IMR-90 (cell line): ENCODE data around the gene LY6G5C. TPM values are rescaled to one million over a fixed set of nuclear protein-coding genes. Genes with fewer than 3 reads are reported as not detected.

Source experiments
- ATAC-seq: fragments of 200-7000 bp; cut with Tn5 transposase; 2 replicates; pipeline ENCODE4 v1.9.1; 2020; ENCODE audit warnings: low read depth, mild to moderate bottlenecking, moderate library complexity
- BruUV-seq: library from RNA; stranded (reverse); fragments of 400-500 nt; replicated peaks from 2 replicates; lab custom pipeline; 2021; lab: Mats Ljungman, UMichigan
- CTCF ChIA-PET: fragments of 300-600 bp; formaldehyde crosslinking; extraction: SDS; loops from one replicate; lab custom pipeline; 2021; ENCODE audit warnings: antibody characterized with exemption; lab: Yijun Ruan, JAX
- POLR2A ChIA-PET: fragments of 300-600 bp; sonication (Branson Sonifier 250); formaldehyde crosslinking; loops from one replicate; lab custom pipeline; 2022; ENCODE audit warnings: antibody characterized with exemption; ENCODE audit not compliant: unreplicated experiment; lab: Charles Lee
- DNase-seq: peaks from one replicate; pipeline ENCODE4 v3.0.0; 2013
- H2AFZ ChIP-seq: replicated peaks from 2 replicates; pipeline ENCODE3; 2013; ENCODE audit warnings: low read length, mild to moderate bottlenecking; ENCODE audit not compliant: poor library complexity
- H2AK5ac ChIP-seq: 2 replicates; pipeline ENCODE4 v1.6.1; 2013; ENCODE audit warnings: low read depth, low read length, inconsistent platforms
- H2AK9ac ChIP-seq: replicated peaks from 2 replicates; pipeline ENCODE3; 2013; ENCODE audit warnings: mild to moderate bottlenecking, low read depth, low read length, moderate library complexity; ENCODE audit not compliant: poor library complexity
- H2BK120ac ChIP-seq: 2 replicates; pipeline ENCODE4 v1.6.1; 2013; ENCODE audit warnings: low read depth, low read length, inconsistent platforms
- H2BK15ac ChIP-seq: 3 replicates; pipeline ENCODE4 v1.6.1; 2013; ENCODE audit warnings: low read depth, low read length, inconsistent platforms
- H2BK20ac ChIP-seq: 2 replicates; pipeline ENCODE4 v1.6.1; 2013; ENCODE audit warnings: low read depth, mild to moderate bottlenecking, inconsistent platforms, low read length, moderate library complexity
- H2BK5ac ChIP-seq: 2 replicates; pipeline ENCODE4 v1.6.1; 2013; ENCODE audit warnings: mild to moderate bottlenecking, low read depth, low read length, inconsistent platforms; ENCODE audit not compliant: poor library complexity, severe bottlenecking
- H3K14ac ChIP-seq: replicated peaks from 2 replicates; pipeline ENCODE4 v1.6.1; 2013; ENCODE audit warnings: low read depth, low read length, inconsistent platforms
- H3K18ac ChIP-seq: 2 replicates; pipeline ENCODE4 v1.6.1; 2013; ENCODE audit warnings: low read depth, low read length, control low read depth
- H3K23ac ChIP-seq: 2 replicates; pipeline ENCODE4 v1.6.1; 2013; ENCODE audit warnings: low read depth, low read length, inconsistent platforms
- H3K27ac ChIP-seq: 2 replicates; pipeline ENCODE4 v1.5.1; 2013; ENCODE audit warnings: mild to moderate bottlenecking, control low read depth, low read length; ENCODE audit not compliant: insufficient read depth
- H3K27me3 ChIP-seq: 2 replicates; pipeline ENCODE4 v1.6.1; 2013; ENCODE audit warnings: low read length; ENCODE audit not compliant: control insufficient read depth, insufficient read depth
- H3K36me3 ChIP-seq: 2 replicates; pipeline ENCODE4 v1.6.1; 2013; ENCODE audit warnings: low read length, mixed read lengths; ENCODE audit not compliant: control insufficient read depth, insufficient read depth
- H3K4ac ChIP-seq: 2 replicates; pipeline ENCODE4 v1.6.1; 2013; ENCODE audit warnings: low read depth, low read length, inconsistent platforms
- H3K4me1 ChIP-seq: 2 replicates; pipeline ENCODE4 v1.6.1; 2013; ENCODE audit warnings: low read length, mixed read lengths; ENCODE audit not compliant: control insufficient read depth, insufficient read depth
- H3K4me2 ChIP-seq: 2 replicates; pipeline ENCODE4 v1.6.1; 2013; ENCODE audit warnings: low read depth, mild to moderate bottlenecking, control low read depth, low read length, moderate library complexity
- H3K4me3 ChIP-seq: 2 replicates; pipeline ENCODE4 v1.5.1; 2013; ENCODE audit warnings: low read depth, mild to moderate bottlenecking, control low read depth, low read length, moderate library complexity; ENCODE audit not compliant: insufficient read depth
- H3K56ac ChIP-seq: 2 replicates; pipeline ENCODE4 v1.6.1; 2013; ENCODE audit warnings: low read length, inconsistent platforms; ENCODE audit not compliant: insufficient read depth; ENCODE audit errors: extremely low read depth
- H3K79me1 ChIP-seq, 2 experiments: 2 replicates each; pipeline ENCODE4 v1.6.1; 2013; ENCODE audit warnings: low read length in 2 of 2, inconsistent platforms in 1 of 2, low read depth in 1 of 2
- H3K9ac ChIP-seq: 2 replicates; pipeline ENCODE4 v1.6.1; 2013; ENCODE audit warnings: low read depth, low read length, control low read depth
- H3K9me1 ChIP-seq: 2 replicates; pipeline ENCODE4 v1.6.1; 2013; ENCODE audit warnings: low read length, inconsistent platforms; ENCODE audit not compliant: insufficient read depth
- H3K9me3 ChIP-seq: 2 replicates; pipeline ENCODE4 v1.6.1; 2013; ENCODE audit warnings: low read length; ENCODE audit not compliant: control insufficient read depth, insufficient read depth
- H4K20me1 ChIP-seq: 2 replicates; pipeline ENCODE4 v1.6.1; 2013; ENCODE audit warnings: low read length, inconsistent platforms; ENCODE audit not compliant: insufficient read depth
- H4K5ac ChIP-seq: 2 replicates; pipeline ENCODE4 v1.6.1; 2013; ENCODE audit warnings: mild to moderate bottlenecking, low read depth, low read length, control low read depth
- H4K8ac ChIP-seq, 2 experiments: 2 replicates each; pipeline ENCODE4 v1.6.1; 2013; ENCODE audit warnings: low read depth in 2 of 2, low read length in 2 of 2, control low read depth in 1 of 2, inconsistent platforms in 1 of 2
- H4K91ac ChIP-seq: 2 replicates; pipeline ENCODE4 v1.6.1; 2013; ENCODE audit warnings: low read depth, low read length, inconsistent platforms; ENCODE audit not compliant: insufficient read depth
- CHD1 ChIP-seq: IDR thresholded peaks from 2 replicates; pipeline ENCODE4 v1.6.1; 2012; ENCODE audit warnings: low read depth, low read length, improper control_type of control experiment
- MAFK ChIP-seq: IDR thresholded peaks from 2 replicates; pipeline ENCODE4 v1.6.1; 2012; ENCODE audit warnings: low read depth, low read length, improper control_type of control experiment
- MAZ ChIP-seq: IDR thresholded peaks from 2 replicates; pipeline ENCODE4 v1.6.1; 2012; ENCODE audit warnings: low read depth, mild to moderate bottlenecking, low read length, improper control_type of control experiment, moderate library complexity, borderline replicate concordance
- MXI1 ChIP-seq: IDR thresholded peaks from 2 replicates; pipeline ENCODE4 v1.6.1; 2012; ENCODE audit warnings: low read depth, mild to moderate bottlenecking, low read length, moderate library complexity, borderline replicate concordance
- NFE2L2 ChIP-seq: fragments of 150-350 bp; IDR thresholded peaks from 2 replicates; pipeline ENCODE4 v1.6.1; 2016; ENCODE audit warnings: low read depth, mild to moderate bottlenecking, low read length
- RAD21 ChIP-seq: IDR thresholded peaks from 2 replicates; pipeline ENCODE4 v1.6.1; 2012; ENCODE audit warnings: low read length, improper control_type of control experiment
- RCOR1 ChIP-seq: IDR thresholded peaks from 2 replicates; pipeline ENCODE4 v1.6.1; 2012; ENCODE audit warnings: mild to moderate bottlenecking, low read length, improper control_type of control experiment; ENCODE audit not compliant: insufficient replicate concordance
- WGBS, 2 experiments: methylation state at CpG; one replicate each; pipeline versions ENCODE4 v1.1.5 to v1.1.7; 2013; ENCODE audit warnings: missing lambda C conversion rate in 2 of 2; ENCODE audit not compliant: insufficient read length in 1 of 2; ENCODE audit errors: extremely low coverage in 2 of 2; 5-methylcytosine and 5-hydroxymethylcytosine counted together
- dilution Hi-C: fragments of 300-500 bp; cut with HindIII; formaldehyde crosslinking; loops from one replicate; pipeline ENCODE4 v1.14.3; 2018; ENCODE audit warnings: low sequenced_read_pairs; ENCODE audit not compliant: unreplicated experiment
- in situ Hi-C: fragments of 300-500 bp; cut with MboI; formaldehyde crosslinking; loops from 3 replicates; pipeline ENCODE4 v1.14.3; 2019; ENCODE audit warnings: low sequenced_read_pairs, inconsistent platforms, mixed read lengths
- intact Hi-C: fragments of 100-400 bp; cut with micrococcal nuclease; formaldehyde crosslinking; loops from 2 replicates; pipeline ENCODE4 v1.10.0; 2022
- polyA plus RNA-seq, 3 experiments: library from polyadenylated mRNA; depleted of rRNA; stranded (reverse); fragments of >200 nt; gene quantifications; 2 replicates each; pipeline ENCODE4 v1.2.3, GENCODE V29; 2012; ENCODE audit warnings: low replicate concordance in 1 of 3
- total RNA-seq: library from RNA; depleted of rRNA; stranded (reverse); fragments of >200 nt; gene quantifications from 2 replicates; pipeline ENCODE4 v1.2.3, GENCODE V29; 2012
- TF ChIP-seq, protein P1 (sequence below): conservative IDR thresholded peaks from 2 replicates; pipeline ENCODE4 v1.5.1; 2012; ENCODE audit warnings: mild to moderate bottlenecking, low read depth, low read length, improper control_type of control experiment
- TF ChIP-seq, protein P2 (sequence below): fragments of 150-350 bp; IDR thresholded peaks from 2 replicates; pipeline ENCODE4 v1.6.1; 2017; ENCODE audit warnings: mild to moderate bottlenecking, antibody characterized with exemption, low read length, low read depth

The LY6G5C gene
- total and polyA plus RNA-seq, 2 of the 4 experiments (the other 2 are of a cell fraction), result 0.18 to 2.0 TPM

DNA sequence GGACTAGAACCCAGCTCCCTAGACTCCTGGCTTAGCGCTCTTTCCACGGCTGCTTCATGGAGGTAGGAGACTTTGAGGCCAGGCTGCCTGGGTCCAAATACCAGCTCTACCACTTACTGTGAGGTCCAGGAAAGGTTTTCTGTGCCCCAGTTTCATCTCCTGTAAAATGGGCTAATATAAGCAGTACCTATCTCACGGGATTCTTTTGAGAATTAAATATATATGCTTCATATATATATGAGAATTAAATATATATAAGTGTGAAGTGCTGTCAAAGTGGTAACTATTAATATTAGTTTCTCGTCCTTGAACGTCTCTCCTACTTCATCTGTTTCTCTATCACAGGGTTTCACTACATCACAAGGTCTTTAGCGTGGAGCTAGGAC lies 10.2 kb upstream of the LY6G5C start:
- DNase-seq (no peak), ATAC-seq (no peak)
- Histone ChIP-seq H3K4me1 (no peaks in the 10 kb centered on the region), H3K36me3 (peaks cover 80% of the 10 kb centered on the region), H2BK15ac (no peak overlapping the region), H3K4me2 (no peak overlapping the region), H2AK5ac (no peak overlapping the region), H2AFZ (no peak overlapping the region), H2AK9ac (no peak overlapping the region), H3K27me3 (no peaks in the 10 kb centered on the region), H4K5ac (no peak overlapping the region), H3K14ac (no peak overlapping the region), H3K23ac (no peak overlapping the region), H3K9ac (no peak overlapping the region), H2BK120ac (no peak overlapping the region), H3K27ac (no peak overlapping the region), H3K79me1 (peaks cover 4 to 6% of the 10 kb centered on the region in 2 experiments; a peak in 2 of 4 replicates), H3K4ac (no peak overlapping the region), H4K91ac (no peak overlapping the region), H3K9me1 (no peaks in the 10 kb centered on the region), H2BK20ac (no peak overlapping the region), H3K56ac (no peak overlapping the region), H2BK5ac (no peak overlapping the region), H3K4me3 (no peak overlapping the region), H3K9me3 (no peaks in the 10 kb centered on the region), H4K8ac (no peak overlapping the region), H3K18ac (no peak overlapping the region), H4K20me1 (no peaks in the 10 kb centered on the region)
- TF ChIP-seq RAD21, result no peak
- no peak for TF ChIP-seq NFE2L2
- TF ChIP-seq, protein P1, sequence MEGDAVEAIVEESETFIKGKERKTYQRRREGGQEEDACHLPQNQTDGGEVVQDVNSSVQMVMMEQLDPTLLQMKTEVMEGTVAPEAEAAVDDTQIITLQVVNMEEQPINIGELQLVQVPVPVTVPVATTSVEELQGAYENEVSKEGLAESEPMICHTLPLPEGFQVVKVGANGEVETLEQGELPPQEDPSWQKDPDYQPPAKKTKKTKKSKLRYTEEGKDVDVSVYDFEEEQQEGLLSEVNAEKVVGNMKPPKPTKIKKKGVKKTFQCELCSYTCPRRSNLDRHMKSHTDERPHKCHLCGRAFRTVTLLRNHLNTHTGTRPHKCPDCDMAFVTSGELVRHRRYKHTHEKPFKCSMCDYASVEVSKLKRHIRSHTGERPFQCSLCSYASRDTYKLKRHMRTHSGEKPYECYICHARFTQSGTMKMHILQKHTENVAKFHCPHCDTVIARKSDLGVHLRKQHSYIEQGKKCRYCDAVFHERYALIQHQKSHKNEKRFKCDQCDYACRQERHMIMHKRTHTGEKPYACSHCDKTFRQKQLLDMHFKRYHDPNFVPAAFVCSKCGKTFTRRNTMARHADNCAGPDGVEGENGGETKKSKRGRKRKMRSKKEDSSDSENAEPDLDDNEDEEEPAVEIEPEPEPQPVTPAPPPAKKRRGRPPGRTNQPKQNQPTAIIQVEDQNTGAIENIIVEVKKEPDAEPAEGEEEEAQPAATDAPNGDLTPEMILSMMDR, result no peak
- no peak for TF ChIP-seq MAFK
- TF ChIP-seq, protein P2, sequence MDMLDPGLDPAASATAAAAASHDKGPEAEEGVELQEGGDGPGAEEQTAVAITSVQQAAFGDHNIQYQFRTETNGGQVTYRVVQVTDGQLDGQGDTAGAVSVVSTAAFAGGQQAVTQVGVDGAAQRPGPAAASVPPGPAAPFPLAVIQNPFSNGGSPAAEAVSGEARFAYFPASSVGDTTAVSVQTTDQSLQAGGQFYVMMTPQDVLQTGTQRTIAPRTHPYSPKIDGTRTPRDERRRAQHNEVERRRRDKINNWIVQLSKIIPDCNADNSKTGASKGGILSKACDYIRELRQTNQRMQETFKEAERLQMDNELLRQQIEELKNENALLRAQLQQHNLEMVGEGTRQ, result no peak
- no peak for TF ChIP-seq MAZ
- TF ChIP-seq CHD1, result no peak
- no peak for TF ChIP-seq MXI1
- no peak for TF ChIP-seq RCOR1
- intact Hi-C loops (no loop called here), in situ Hi-C loops (no loop called here), dilution Hi-C loops (no loop called here)
- ChIA-PET POLR2A (no interaction called here), CTCF (no interaction called here)
- no TSS peak for BruUV-seq
- no CpG with 5 or more reads among the region's 6 CpGs for WGBS, 2 experiments
